ENCODE measurements around the gene RCVRN.

RCVRN gene

GRCh38 chr17:9880582-9880999, 24.5 kb downstream of the RCVRN start:
- WGBS (ENCODE audit: insufficient coverage, insufficient read length), result no CpG with 5 or more reads among the region's 3 CpGs
- Histone ChIP-seq H3K36me3 (ENCODE audit: control insufficient read depth, insufficient read depth, low read length) (no peaks in the 10 kb centered on the region), H3K9me3 (ENCODE audit: control insufficient read depth, insufficient read depth, low read length) (no peaks in the 10 kb centered on the region), H3K27ac (ENCODE audit: low read length) (no peak overlapping the region), H3K4me1 (ENCODE audit: control insufficient read depth, insufficient read depth, low read length) (no peaks in the 10 kb centered on the region), H3K4me3 (ENCODE audit: low read length) (no peak overlapping the region), H3K27me3 (ENCODE audit: control insufficient read depth, insufficient read depth, low read length) (no peaks in the 10 kb centered on the region)
- DNase-seq (ENCODE audit: low read depth, low spot score), result no peak

DNA sequence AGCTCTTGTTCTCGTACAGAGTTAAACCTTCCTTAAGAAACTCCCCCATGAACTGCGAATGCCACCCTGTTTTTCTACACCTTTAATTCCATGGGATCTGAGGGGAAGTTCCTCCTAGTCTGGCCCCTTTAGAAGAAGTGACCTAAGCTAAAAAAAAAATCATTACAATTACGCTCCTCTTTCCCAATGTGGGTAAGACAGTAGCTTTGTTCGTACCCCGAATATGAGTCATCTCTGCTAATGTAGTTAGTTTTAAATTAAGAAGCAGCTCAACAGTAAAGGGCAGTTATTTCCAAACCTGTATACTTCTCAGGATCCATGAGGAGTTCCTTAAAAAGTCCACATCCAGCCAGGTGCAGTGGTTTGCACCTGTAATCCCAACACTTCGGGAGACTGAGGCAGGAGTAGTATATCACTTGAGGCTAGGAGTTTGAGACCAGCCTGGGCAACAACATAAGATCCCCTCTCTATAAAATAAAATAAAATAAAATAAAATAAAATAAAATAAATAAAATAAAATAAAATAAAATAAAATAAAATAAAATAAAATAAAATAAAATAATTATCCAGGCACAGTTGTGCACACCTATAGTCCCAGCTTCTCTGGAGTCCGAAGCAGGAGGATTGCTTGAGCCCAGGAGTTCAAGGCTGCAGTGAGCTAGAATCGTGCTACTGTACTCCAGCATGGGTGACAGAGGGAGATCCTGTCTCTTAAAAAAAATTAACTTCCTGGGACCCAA, 26.1 kb downstream of the RCVRN start:
- no peaks in the 10 kb centered on the region for H3K36me3 ChIP-seq (ENCODE audit: control insufficient read depth, insufficient read depth, low read length)
- WGBS (ENCODE audit: insufficient coverage, insufficient read length), result no CpG with 5 or more reads among the region's 8 CpGs
- no peak overlapping the region for H3K27ac ChIP-seq (ENCODE audit: low read length)
- H3K4me1 ChIP-seq (ENCODE audit: control insufficient read depth, insufficient read depth, low read length), result no peaks in the 10 kb centered on the region
- no peaks in the 10 kb centered on the region for H3K27me3 ChIP-seq (ENCODE audit: control insufficient read depth, insufficient read depth, low read length)
- no peak for DNase-seq (ENCODE audit: low read depth, low spot score)
- H3K4me3 ChIP-seq (ENCODE audit: low read length), result no peak overlapping the region
- H3K9me3 ChIP-seq (ENCODE audit: control insufficient read depth, insufficient read depth, low read length), result no peaks in the 10 kb centered on the region

DNA sequence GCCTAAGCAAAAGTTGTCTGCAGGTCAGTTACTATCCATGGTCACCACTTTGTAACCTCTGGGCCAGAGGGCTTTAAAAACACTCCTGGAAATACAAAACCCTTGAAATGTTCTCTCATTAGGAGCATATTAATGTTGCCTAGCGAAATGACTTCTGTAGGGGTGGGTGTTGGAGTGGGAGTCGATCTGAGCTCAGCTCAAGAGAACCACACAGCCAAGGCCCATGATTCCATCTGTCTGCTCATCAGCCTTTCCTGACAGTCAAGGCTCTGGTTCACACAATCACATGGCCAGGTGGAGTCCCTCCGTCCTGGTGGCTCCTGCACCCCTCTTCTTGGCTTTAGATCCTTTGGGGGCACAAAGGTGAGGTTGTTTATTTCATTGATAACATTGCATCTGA, 26.7 kb downstream of the RCVRN start:
- no peak overlapping the region for H3K4me3 ChIP-seq (ENCODE audit: low read length)
- H3K9me3 ChIP-seq (ENCODE audit: control insufficient read depth, insufficient read depth, low read length), result no peaks in the 10 kb centered on the region
- no peaks in the 10 kb centered on the region for H3K27me3 ChIP-seq (ENCODE audit: control insufficient read depth, insufficient read depth, low read length)
- no peaks in the 10 kb centered on the region for H3K36me3 ChIP-seq (ENCODE audit: control insufficient read depth, insufficient read depth, low read length)
- no peaks in the 10 kb centered on the region for H3K4me1 ChIP-seq (ENCODE audit: control insufficient read depth, insufficient read depth, low read length)
- H3K27ac ChIP-seq (ENCODE audit: low read length), result no peak overlapping the region
- WGBS (ENCODE audit: insufficient coverage, insufficient read length), result no CpG with 5 or more reads among the region's 3 CpGs
- DNase-seq (ENCODE audit: low read depth, low spot score), result no peak

- H3K9me3 ChIP-seq (ENCODE audit: control insufficient read depth, insufficient read depth, low read length), result no peaks in the 10 kb centered on the region
- DNase-seq (ENCODE audit: low read depth, low spot score), result no peak
- WGBS (ENCODE audit: insufficient coverage, insufficient read length), result no CpG with 5 or more reads among the region's 3 CpGs
- no peaks in the 10 kb centered on the region for H3K27me3 ChIP-seq (ENCODE audit: control insufficient read depth, insufficient read depth, low read length)
- no peak overlapping the region for H3K4me3 ChIP-seq (ENCODE audit: low read length)
- no peaks in the 10 kb centered on the region for H3K36me3 ChIP-seq (ENCODE audit: control insufficient read depth, insufficient read depth, low read length)
- H3K27ac ChIP-seq (ENCODE audit: low read length), result no peak overlapping the region
- H3K4me1 ChIP-seq (ENCODE audit: control insufficient read depth, insufficient read depth, low read length), result no peaks in the 10 kb centered on the region
Observed at GRCh38 chr17:9875441-9875840, 29.6 kb downstream of the RCVRN start.

- WGBS (ENCODE audit: insufficient coverage, insufficient read length), result no CpG with 5 or more reads among the region's 3 CpGs
- no peak overlapping the region for H3K27ac ChIP-seq (ENCODE audit: low read length)
Observed at GRCh38 chr17:9874722-9875121, 30.3 kb downstream of the RCVRN start.

DNA sequence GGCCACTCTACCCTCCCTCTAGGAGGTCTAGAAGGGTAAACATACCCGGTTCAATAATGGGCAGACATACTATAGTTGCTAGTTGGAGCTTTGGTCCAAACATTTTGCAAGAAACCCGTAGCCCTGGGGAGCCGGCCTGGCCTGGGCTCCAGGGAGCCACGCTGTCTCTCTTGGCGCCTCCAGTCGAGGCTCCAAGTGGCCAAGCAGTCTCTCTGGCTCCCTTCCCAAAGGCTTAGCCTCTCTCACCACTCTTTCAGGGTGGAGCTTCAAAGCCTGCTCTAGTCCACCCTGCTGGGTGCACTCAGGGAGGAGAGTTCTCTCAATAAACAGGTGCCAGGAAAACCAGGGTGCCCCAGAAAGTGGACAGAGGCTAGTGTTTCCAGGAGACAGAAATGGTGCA, 32.2 kb downstream of the RCVRN start:
- Histone ChIP-seq H3K4me1 (ENCODE audit: control insufficient read depth, insufficient read depth, low read length) (no peaks in the 10 kb centered on the region), H3K36me3 (ENCODE audit: control insufficient read depth, insufficient read depth, low read length) (no peaks in the 10 kb centered on the region), H3K4me3 (ENCODE audit: low read length) (no peak overlapping the region), H3K27ac (ENCODE audit: low read length) (no peak overlapping the region), H3K9me3 (ENCODE audit: control insufficient read depth, insufficient read depth, low read length) (no peaks in the 10 kb centered on the region), H3K27me3 (ENCODE audit: control insufficient read depth, insufficient read depth, low read length) (no peaks in the 10 kb centered on the region)
- WGBS (ENCODE audit: insufficient coverage, insufficient read length), result no CpG with 5 or more reads among the region's 6 CpGs
- DNase-seq (ENCODE audit: low read depth, low spot score), result no peak

More at GRCh38 chr17:9874722-9875121, 30.3 kb downstream of the RCVRN start:
- Histone ChIP-seq H3K4me3 (ENCODE audit: low read length) (no peak overlapping the region), H3K27me3 (ENCODE audit: control insufficient read depth, insufficient read depth, low read length) (no peaks in the 10 kb centered on the region), H3K36me3 (ENCODE audit: control insufficient read depth, insufficient read depth, low read length) (no peaks in the 10 kb centered on the region), H3K9me3 (ENCODE audit: control insufficient read depth, insufficient read depth, low read length) (no peaks in the 10 kb centered on the region), H3K4me1 (ENCODE audit: control insufficient read depth, insufficient read depth, low read length) (no peaks in the 10 kb centered on the region)
- no peak for DNase-seq (ENCODE audit: low read depth, low spot score)

GRCh38 chr17:9868552-9868951, 36.5 kb downstream of the RCVRN start:
- no peaks in the 10 kb centered on the region for H3K27me3 ChIP-seq (ENCODE audit: control insufficient read depth, insufficient read depth, low read length)
- H3K36me3 ChIP-seq (ENCODE audit: control insufficient read depth, insufficient read depth, low read length), result no peaks in the 10 kb centered on the region
- no peak overlapping the region for H3K4me3 ChIP-seq (ENCODE audit: low read length)
- H3K9me3 ChIP-seq (ENCODE audit: control insufficient read depth, insufficient read depth, low read length), result no peaks in the 10 kb centered on the region
- no CpG with 5 or more reads among the region's 3 CpGs for WGBS (ENCODE audit: insufficient coverage, insufficient read length)
- no peaks in the 10 kb centered on the region for H3K4me1 ChIP-seq (ENCODE audit: control insufficient read depth, insufficient read depth, low read length)
- no peak overlapping the region for H3K27ac ChIP-seq (ENCODE audit: low read length)
- DNase-seq (ENCODE audit: low read depth, low spot score), result no peak

- Histone ChIP-seq H3K4me3 (ENCODE audit: low read length) (no peak overlapping the region), H3K27me3 (ENCODE audit: control insufficient read depth, insufficient read depth, low read length) (no peaks in the 10 kb centered on the region), H3K9me3 (ENCODE audit: control insufficient read depth, insufficient read depth, low read length) (no peaks in the 10 kb centered on the region), H3K36me3 (ENCODE audit: control insufficient read depth, insufficient read depth, low read length) (no peaks in the 10 kb centered on the region), H3K27ac (ENCODE audit: low read length) (no peak overlapping the region), H3K4me1 (ENCODE audit: control insufficient read depth, insufficient read depth, low read length) (no peaks in the 10 kb centered on the region)
- DNase-seq (ENCODE audit: low read depth, low spot score), result no peak
- no CpG with 5 or more reads among the region's 1 CpG for WGBS (ENCODE audit: insufficient coverage, insufficient read length)
Observed at GRCh38 chr17:9865586-9865985, 39.5 kb downstream of the RCVRN start.

GRCh38 chr17:9862949-9863348, 42.1 kb downstream of the RCVRN start:
- Histone ChIP-seq H3K27me3 (ENCODE audit: control insufficient read depth, insufficient read depth, low read length) (no peaks in the 10 kb centered on the region), H3K9me3 (ENCODE audit: control insufficient read depth, insufficient read depth, low read length) (no peaks in the 10 kb centered on the region), H3K27ac (ENCODE audit: low read length) (no peak overlapping the region), H3K36me3 (ENCODE audit: control insufficient read depth, insufficient read depth, low read length) (no peaks in the 10 kb centered on the region), H3K4me3 (ENCODE audit: low read length) (no peak overlapping the region), H3K4me1 (ENCODE audit: control insufficient read depth, insufficient read depth, low read length) (no peaks in the 10 kb centered on the region)
- no CpG with 5 or more reads among the region's 4 CpGs for WGBS (ENCODE audit: insufficient coverage, insufficient read length)
- no peak for DNase-seq (ENCODE audit: low read depth, low spot score)

- DNase-seq (ENCODE audit: low read depth, low spot score), result no peak
- no CpG with 5 or more reads among the region's 1 CpG for WGBS (ENCODE audit: insufficient coverage, insufficient read length)
Observed at GRCh38 chr17:9862220-9862619, 42.9 kb downstream of the RCVRN start.

DNA sequence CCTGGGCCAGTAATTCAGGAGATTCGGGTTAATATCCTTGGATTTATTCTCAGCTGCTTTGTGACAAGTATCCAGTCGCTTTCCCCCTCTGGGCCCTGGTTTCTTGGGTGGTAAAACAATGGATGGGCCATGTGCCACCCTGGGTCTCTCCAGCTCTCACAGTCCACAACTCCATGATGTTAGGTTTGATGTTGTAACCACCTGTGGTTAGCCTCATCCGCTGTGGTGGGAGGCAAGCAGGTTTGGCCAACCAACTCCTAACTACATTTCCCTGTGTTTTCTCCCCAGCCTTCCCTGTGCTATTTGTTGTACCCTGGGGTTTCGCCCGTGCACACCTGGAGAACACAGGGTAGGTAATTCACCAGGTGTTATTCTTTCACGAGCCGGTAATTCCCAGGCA, 44.2 kb downstream of the RCVRN start:
- WGBS (ENCODE audit: insufficient coverage, insufficient read length), result no CpG with 5 or more reads among the region's 7 CpGs
- no peaks in the 10 kb centered on the region for H3K27me3 ChIP-seq (ENCODE audit: control insufficient read depth, insufficient read depth, low read length)
- no peak overlapping the region for H3K4me3 ChIP-seq (ENCODE audit: low read length)
- H3K4me1 ChIP-seq (ENCODE audit: control insufficient read depth, insufficient read depth, low read length), result no peaks in the 10 kb centered on the region
- no peaks in the 10 kb centered on the region for H3K9me3 ChIP-seq (ENCODE audit: control insufficient read depth, insufficient read depth, low read length)
- H3K27ac ChIP-seq (ENCODE audit: low read length), result no peak overlapping the region
- no peaks in the 10 kb centered on the region for H3K36me3 ChIP-seq (ENCODE audit: control insufficient read depth, insufficient read depth, low read length)
- no peak for DNase-seq (ENCODE audit: low read depth, low spot score)

More at GRCh38 chr17:9862220-9862619, 42.9 kb downstream of the RCVRN start:
- H3K4me3 ChIP-seq (ENCODE audit: low read length), result no peak overlapping the region
- H3K27me3 ChIP-seq (ENCODE audit: control insufficient read depth, insufficient read depth, low read length), result no peaks in the 10 kb centered on the region
- no peaks in the 10 kb centered on the region for H3K9me3 ChIP-seq (ENCODE audit: control insufficient read depth, insufficient read depth, low read length)
- H3K27ac ChIP-seq (ENCODE audit: low read length), result no peak overlapping the region
- H3K4me1 ChIP-seq (ENCODE audit: control insufficient read depth, insufficient read depth, low read length), result no peaks in the 10 kb centered on the region
- no peaks in the 10 kb centered on the region for H3K36me3 ChIP-seq (ENCODE audit: control insufficient read depth, insufficient read depth, low read length)

Measured in iPS DF 6.9 (cell line).